ENCODE measurements around the gene KLHL29. TPM values are rescaled to one million over a fixed set of nuclear protein-coding genes. Genes with fewer than 3 reads are reported as not detected.

Gene KLHL29
- total RNA-seq, 1 donor from 2014 or later: 5.0 TPM

DNA sequence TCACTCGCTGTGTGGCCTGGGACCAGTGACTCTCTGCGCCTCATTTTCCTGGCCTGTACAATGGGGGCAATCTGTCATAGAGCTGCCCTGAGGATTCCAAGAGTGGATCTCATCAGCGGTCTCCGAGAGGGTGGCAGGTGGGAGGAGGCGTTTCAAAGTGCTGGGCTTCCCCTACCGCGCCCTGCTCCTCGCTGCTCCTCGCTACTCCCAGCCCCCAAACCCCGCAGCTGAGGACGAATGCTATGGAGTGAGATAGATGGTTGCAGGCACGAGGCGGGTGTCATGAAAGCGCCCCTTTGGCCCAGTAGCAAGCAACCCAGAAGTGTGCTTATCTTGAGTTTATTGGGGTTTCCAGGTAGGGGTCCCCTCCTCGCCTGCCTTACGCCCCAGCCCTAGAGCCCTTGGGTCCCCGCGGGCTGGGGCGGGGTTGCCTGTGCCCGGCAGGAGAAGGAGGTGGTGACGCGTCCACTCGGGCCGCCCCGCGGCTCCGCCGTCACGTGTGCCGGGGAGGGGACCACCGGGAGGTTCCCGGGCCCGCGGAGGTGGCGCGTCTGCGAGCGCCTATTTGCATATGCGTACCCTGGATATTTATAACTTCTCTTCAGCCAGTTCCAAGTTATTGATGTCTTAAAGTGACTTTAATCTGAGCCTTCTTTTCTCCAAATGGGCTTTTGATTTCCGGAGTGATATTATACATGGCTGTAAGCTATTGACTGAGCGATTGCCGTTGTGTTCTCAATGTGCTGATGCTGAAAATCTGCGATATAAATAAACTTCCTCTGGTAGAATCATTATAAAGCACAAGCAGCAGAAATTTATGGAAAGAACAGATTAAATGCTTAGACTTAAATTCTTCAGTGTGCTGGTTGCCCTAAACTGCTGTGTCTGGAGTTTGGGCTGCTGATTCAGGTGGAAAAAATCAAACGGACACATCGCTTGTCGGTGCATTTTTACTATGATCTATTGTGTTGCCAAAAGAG lies 278.3 kb downstream of the KLHL29 start:
- H3K27ac Mint-ChIP-seq (ENCODE audit: unreplicated experiment): no peak overlapping the region
- H3K9me3 Mint-ChIP-seq (ENCODE audit: unreplicated experiment): no peaks in the 10 kb centered on the region
- no peak overlapping the region for H3K4me3 Mint-ChIP-seq (ENCODE audit: unreplicated experiment)
- no peaks in the 10 kb centered on the region for H3K27me3 Mint-ChIP-seq (ENCODE audit: unreplicated experiment)
- no peaks in the 10 kb centered on the region for H3K36me3 Mint-ChIP-seq (ENCODE audit: unreplicated experiment)
- no peak for DNase-seq (ENCODE audit: extremely low spot score, unreplicated experiment)
- no peaks in the 10 kb centered on the region for H3K4me1 Mint-ChIP-seq (ENCODE audit: unreplicated experiment)
- TF ChIP-seq, protein P1, sequence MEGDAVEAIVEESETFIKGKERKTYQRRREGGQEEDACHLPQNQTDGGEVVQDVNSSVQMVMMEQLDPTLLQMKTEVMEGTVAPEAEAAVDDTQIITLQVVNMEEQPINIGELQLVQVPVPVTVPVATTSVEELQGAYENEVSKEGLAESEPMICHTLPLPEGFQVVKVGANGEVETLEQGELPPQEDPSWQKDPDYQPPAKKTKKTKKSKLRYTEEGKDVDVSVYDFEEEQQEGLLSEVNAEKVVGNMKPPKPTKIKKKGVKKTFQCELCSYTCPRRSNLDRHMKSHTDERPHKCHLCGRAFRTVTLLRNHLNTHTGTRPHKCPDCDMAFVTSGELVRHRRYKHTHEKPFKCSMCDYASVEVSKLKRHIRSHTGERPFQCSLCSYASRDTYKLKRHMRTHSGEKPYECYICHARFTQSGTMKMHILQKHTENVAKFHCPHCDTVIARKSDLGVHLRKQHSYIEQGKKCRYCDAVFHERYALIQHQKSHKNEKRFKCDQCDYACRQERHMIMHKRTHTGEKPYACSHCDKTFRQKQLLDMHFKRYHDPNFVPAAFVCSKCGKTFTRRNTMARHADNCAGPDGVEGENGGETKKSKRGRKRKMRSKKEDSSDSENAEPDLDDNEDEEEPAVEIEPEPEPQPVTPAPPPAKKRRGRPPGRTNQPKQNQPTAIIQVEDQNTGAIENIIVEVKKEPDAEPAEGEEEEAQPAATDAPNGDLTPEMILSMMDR (IDR thresholded peaks at IDR 0.05): no peak

GRCh38 chr2:23664066-23664788 lies 279.2 kb downstream of the KLHL29 start:
- Mint-ChIP-seq H3K9me3 (ENCODE audit: unreplicated experiment) (no peaks in the 10 kb centered on the region), H3K4me3 (ENCODE audit: unreplicated experiment) (no peak overlapping the region), H3K27me3 (ENCODE audit: unreplicated experiment) (no peaks in the 10 kb centered on the region), H3K36me3 (ENCODE audit: unreplicated experiment) (no peaks in the 10 kb centered on the region), H3K4me1 (ENCODE audit: unreplicated experiment) (peaks cover 4% of the 10 kb centered on the region), H3K27ac (ENCODE audit: unreplicated experiment) (no peak overlapping the region)
- TF ChIP-seq, protein P1 (IDR thresholded peaks at IDR 0.05): no peak
- DNase-seq (ENCODE audit: extremely low spot score, unreplicated experiment): no peak

DNA sequence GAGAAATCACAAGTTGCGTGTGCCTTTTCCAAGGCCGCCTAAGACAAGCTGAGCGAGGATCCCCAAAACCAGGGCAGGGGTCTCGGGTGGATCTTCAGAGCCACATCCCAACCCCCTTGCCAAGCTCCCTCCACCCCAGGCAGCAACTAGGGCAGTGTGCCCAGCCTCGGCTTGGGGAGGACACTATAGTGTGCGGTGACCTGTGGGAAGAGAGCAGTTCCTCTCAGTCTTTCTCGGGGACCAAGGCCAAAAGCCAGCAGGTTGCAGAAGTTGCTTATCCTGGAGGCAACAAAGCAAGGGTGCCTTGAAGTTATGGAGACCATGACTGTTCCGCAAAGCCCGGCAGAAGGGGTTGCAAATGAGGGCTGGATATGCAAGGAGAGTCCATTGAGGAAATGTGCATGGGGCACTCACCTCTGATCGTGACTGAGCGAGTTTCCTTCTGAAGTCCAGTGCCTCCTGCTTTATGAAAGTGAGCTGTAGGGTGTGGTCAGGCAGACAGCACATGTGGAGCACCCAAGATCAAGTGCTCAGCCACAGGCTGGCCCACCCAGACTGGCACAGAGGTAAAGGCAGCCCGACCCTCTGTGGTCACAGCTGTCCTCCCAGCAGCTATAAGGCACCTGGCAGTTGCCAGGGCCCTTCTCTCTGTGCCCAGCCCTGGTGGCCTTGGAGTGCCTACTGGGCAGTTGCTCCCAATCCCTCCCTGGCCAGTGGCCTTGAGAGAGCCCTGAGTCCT lies 281.4 kb downstream of the KLHL29 start:
- Mint-ChIP-seq H3K27ac (ENCODE audit: unreplicated experiment) (no peak overlapping the region), H3K9me3 (ENCODE audit: unreplicated experiment) (no peaks in the 10 kb centered on the region), H3K27me3 (ENCODE audit: unreplicated experiment) (no peaks in the 10 kb centered on the region), H3K36me3 (ENCODE audit: unreplicated experiment) (no peaks in the 10 kb centered on the region), H3K4me3 (ENCODE audit: unreplicated experiment) (no peak overlapping the region), H3K4me1 (ENCODE audit: unreplicated experiment) (peaks cover 7% of the 10 kb centered on the region)
- no peak for DNase-seq (ENCODE audit: extremely low spot score, unreplicated experiment)
- TF ChIP-seq, protein P1 (IDR thresholded peaks at IDR 0.05): no peak

- Mint-ChIP-seq H3K27ac (ENCODE audit: unreplicated experiment) (no peak overlapping the region), H3K36me3 (ENCODE audit: unreplicated experiment) (no peaks in the 10 kb centered on the region), H3K27me3 (ENCODE audit: unreplicated experiment) (no peaks in the 10 kb centered on the region), H3K9me3 (ENCODE audit: unreplicated experiment) (no peaks in the 10 kb centered on the region), H3K4me1 (ENCODE audit: unreplicated experiment) (peaks cover 7% of the 10 kb centered on the region), H3K4me3 (ENCODE audit: unreplicated experiment) (no peak overlapping the region)
- TF ChIP-seq, protein P1 (IDR thresholded peaks at IDR 0.05): no peak
- DNase-seq (ENCODE audit: extremely low spot score, unreplicated experiment): no peak
Observed at GRCh38 chr2:23666980-23667357, 282.0 kb downstream of the KLHL29 start.
